HG02588 (cell line): ENCODE results near the gene CD200R1L.

ENCODE experiments used
- ATAC-seq: cut with Tn5 transposase; IDR thresholded peaks from one replicate; pipeline ENCODE4 v1.9.1; 2021; ENCODE audit warnings: mild to moderate bottlenecking, moderate library complexity; ENCODE audit not compliant: unreplicated experiment

Gene CD200R1L

DNA sequence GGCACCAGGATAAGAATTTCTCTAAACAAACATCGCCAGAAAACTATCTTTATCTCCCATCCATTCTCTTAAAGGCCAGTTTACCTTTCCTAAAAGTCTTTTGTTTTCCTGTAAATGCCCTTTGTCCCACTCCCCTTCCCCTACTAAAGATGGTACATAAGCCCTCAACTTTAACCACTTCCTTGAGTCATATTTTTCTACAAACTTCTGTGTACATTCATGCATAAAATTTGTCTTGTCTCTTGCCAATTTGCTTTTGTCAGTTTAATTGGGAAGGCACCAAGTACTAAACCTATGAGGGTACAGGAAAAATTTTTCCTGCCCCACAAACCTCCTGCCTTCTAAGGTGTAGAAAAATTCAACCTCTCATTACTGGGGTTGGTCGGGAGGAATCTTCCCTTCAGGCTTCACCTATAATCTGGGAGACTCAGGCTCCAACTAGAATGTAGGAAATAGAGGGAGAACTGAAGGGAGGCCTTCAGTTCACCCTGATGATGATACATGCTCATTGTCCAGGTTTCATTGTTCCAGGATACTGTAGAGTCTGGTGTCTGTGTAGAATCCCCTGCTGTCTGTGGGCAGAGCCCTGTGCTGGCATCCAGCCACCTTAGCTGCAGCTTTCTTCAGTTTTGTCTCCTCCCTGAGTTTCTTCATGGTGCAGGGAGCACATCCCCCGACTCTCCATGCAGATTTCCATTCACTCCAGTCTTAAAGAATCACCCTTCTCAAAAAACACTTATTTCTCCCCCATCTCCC lies 53.2 kb downstream of the CD200R1L start:
- ATAC-seq, result no peak

DNA sequence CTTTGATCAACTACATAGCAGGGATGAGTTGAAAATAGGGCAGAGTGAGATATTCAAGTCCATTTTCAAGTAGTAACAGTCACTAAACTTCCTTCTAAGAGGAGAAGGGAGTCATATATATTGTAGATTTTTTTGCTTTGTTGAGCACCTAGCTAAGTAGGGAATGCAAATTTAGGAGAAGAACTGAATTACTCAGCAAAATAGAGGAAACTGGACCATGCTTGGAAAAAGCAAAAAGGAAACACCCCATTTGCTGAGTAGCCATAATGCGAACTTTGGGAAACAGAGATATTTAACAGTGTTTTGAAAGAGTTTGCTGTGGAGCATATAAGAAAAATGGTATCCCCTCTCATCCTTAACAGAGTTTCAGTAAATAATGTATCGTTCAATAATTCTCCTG lies 54.9 kb downstream of the CD200R1L start:
- ATAC-seq, result no peak

DNA sequence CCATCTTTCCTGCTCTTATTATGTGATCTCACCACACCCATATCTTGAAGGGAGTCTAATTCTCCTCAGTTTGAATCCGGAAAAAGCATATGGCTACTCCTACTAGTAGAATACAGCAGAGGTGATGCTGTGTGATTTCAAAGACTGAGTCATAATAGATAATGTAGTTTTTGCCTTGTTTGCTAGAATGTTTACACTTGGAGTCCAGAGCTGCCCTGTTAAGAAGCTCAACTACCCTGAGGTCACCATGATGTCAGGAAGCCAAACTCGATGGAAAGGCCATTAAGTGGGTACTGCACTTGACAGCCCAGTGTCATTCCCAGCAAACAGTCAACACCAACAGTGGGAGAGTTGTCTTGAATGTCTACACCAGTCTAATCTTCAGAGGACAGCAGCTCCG lies 56.9 kb downstream of the CD200R1L start:
- no peak for ATAC-seq

DNA sequence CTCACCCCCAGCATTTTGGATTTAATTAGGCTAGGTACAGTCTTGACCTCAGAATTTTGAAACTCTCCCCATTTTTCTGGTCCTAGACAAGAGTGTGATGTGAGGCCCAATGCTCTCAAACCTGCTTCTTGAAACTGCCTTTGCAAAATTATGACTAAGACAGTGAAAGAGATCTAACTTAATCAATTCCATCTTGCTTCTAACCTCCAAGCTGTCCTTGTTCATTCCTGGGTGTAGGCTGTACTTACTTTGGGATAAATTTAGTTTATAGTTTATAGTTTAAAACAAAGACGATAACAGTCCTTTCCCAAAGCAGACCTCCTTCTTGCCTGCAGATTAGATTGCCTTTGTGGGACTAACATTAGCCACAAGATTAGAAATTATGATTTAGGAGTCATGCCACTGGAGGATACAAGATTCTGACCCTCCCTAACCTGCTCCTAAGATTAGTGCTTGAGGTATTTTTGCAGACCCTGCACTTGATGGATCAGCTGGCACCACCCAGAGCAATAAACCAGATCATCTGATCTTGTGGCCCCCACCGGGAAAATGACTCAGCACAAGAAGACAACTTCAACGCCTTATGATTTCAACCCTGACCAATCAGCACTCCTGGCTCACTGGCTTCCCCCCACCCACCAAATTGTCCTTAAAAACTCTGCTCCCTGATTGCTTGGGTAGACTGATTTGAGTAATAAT lies 59.6 kb downstream of the CD200R1L start:
- no peak for ATAC-seq

DNA sequence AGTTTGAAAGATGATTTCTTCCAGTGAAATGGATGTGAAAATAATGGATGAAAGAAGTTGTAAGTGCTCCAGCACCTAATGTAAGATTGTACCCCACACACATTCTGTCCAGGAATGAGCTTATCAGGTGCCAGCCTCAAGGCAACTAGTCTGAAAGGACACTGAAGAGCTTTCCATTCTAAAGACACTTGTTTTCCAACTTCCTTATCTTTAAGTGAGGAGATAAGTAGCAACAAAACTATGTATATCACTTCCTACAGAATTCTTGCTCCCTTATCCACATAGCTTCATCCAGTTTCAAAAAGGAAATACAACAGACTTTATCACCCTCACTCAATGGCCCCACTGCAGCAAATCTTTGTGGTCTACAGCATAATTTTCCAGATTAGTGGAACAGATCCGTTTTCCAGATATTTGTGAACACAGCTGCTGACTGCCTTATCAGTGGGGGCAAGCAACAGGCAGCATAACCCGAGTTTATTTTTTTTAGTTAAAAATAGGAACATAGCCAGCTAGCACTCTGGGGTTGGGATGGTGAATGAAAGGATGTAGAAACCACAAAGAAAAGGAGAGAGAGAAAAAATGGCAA lies 60.6 kb downstream of the CD200R1L start:
- no peak for ATAC-seq

DNA sequence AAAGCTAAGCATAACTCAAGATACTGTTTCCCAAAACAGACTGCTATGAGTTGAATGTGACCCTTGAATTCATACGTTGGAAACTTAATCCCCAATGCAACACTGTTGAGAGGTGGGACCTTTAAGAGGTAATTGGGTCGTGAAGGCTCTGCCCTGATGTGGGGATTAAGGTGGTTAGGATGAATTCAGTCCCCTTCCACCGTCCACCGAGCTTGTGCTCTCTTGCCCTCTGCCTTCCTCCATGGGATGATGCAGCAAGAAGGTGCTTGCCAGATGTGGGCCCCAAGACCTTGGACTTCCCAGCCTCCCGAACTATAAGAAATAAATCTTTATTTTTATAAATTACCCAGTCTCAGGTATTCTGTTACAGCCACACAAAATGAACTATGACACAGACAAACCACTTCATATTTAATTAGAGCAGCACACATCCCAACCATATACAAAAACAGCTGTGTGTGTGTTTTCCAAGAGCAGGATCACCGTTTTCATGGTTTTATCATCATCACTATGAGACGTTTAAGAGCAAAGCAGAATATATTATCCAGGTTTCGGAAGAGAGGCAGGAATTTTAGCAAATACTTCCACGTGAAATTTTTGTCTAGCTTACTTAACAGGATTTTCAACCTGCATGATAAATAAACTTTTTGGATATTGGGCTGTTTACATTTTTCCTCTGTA lies 61.2 kb downstream of the CD200R1L start:
- ATAC-seq, result no peak

DNA sequence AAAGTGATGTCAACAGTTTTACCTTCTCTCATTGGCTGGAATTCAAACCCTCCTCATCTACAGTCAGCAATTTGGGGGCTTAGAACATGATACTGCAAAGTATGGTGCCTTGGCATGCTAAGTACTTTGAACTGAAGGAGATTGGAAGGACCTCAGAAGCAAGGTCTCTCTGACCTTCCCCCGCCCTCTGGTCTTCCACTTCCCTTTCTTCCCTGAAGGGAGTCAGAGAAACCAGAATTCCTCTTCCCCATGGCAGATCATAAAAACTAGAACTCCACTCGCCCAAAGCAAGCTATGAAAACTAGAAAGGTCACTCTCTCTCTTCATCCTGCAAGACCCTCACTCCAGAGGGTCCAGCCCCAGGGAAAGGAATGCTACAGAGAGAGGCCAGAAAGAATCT lies 64.2 kb downstream of the CD200R1L start:
- no peak for ATAC-seq

DNA sequence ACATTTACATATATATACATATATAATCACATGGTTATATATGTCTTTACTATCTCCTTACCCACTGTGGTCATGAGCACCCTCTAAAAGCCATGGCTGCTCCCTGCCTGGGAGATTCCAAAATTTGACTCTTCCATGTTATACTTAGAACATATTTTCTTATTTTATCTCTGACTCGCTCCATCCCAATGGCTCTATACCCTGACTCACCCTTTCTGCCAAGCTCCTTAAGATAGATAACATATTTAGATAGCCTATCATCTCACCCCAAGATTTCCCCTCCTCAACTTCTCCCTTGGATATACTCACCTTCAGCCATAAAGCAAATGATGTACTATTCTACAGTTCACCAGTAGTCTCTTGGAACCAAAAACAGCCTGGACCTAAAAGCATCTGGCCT lies 65.1 kb downstream of the CD200R1L start:
- no peak for ATAC-seq

DNA sequence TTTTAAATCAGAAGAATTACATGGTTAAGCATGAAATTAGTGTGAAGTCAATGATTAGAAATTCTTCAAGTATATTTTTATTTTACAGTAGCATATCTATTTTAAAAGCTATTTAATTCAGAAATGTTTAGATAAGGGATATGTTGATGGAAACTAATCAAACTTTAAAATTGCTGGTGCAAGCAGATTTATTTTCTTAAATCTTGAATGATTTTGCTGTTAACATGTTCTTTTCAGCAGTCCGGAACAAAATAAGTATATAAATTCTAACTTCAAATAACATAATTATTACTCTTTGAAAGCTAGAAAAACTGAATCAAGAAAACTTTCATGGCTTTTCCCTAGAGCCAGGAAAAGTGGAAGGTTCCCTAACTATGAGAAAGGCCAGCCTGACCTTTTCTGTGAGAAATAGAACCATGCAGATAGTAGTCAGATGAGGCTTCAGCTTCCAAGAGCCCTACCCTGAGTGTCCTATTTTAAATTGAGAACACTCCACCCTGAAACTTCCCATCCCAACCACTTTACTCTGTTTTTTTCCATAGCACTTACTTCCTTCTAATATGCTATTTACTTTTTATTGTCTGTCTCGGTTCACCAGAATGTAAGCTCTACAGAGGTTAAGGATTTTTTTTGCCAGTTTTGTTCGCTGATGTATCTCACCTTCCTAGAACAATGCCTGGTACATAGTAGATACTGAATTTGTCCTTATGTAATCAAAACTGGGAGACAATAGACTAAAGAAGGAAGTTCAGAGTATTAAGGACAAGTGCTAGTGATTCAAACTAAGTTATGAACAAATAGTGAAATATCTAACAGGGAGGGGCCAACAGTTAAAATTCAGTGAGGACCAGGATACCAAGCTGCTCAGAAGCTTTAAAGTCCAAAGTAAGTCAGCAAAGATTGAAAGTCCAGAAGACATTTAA lies 66.8 kb downstream of the CD200R1L start:
- no peak for ATAC-seq

DNA sequence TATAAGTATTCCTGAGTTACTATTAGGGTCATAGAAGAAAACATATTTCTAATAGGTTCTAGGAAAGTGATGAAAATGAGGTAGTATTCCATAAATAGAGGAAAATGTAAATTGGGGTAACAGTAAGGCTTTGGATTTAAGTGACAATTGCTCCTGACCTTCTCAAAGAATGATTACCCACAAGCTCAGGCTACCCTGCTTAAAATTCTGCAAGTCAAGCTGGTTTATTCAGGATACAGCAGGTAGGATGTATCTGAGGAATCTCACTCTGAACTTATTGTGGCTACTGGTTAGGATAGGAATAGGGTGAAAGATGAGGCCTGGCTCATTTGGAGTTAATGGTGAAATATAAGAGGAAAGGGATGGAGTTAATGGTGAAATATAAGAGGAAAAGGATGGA lies 67.7 kb downstream of the CD200R1L start:
- ATAC-seq, result no peak

DNA sequence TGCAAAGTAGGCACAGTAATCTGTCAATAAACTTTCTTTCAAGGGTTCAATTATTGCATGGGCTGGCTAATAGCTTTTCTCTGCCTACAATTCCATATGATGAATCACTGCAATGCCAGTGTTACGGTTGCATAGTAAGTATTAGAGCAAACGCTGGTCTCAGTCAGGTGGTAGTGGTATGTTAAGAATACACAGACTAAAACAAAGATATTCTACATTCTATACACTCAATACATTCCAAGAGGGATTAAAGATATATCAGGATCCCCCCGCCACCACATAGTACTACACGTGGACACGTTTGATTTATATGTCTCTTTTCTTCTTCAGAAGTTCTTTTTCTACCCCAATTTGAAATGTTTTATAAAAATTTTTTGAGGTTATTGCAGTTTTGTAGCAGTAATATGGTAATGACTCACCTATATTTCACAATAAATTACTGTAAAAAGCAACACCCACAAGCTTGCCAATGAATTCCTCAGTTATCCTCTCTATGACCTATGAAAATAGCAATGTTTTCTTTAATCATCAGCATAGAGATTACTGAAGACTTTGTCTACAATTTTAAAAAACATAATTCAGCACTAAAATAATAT lies 68.2 kb downstream of the CD200R1L start:
- no peak for ATAC-seq

DNA sequence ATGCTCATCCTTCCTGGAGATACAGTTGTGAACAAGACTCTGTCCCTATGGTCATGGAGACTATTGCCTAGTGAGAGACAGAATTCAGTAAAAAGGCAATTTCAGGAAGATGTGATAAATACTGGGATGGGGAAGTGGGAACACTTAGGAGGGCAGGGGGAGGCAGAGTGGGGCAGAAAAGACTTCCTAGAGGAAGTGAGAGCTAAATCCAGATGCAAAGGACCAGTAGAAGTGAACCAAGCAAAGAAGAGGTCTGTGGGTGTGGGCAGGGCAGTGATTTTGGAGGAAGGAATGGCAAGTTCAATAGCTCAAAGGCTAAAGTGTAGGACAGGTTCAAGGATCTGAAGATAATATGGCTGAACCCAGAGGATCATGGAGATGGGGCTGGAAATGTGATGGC lies 68.9 kb downstream of the CD200R1L start:
- ATAC-seq, result no peak

DNA sequence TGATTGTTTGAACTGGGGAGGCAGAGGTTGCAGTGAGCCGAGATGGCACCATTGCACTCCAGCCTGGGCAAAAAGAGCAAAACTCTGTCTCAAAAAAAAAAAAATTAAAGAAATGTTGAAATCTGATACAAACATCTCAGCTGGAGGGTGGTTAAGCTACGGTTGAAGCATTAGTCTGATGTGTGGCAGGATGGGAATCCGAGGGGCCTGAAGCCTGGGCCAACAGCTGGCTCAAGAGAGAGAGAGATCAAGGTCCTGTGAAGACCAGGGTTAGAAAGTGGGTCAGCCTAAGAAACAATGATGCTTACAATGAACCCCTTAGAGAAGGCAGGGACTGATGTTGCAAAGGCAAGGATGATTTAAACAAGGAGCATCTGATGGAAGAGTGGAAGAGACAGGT lies 69.8 kb downstream of the CD200R1L start:
- no peak for ATAC-seq

DNA sequence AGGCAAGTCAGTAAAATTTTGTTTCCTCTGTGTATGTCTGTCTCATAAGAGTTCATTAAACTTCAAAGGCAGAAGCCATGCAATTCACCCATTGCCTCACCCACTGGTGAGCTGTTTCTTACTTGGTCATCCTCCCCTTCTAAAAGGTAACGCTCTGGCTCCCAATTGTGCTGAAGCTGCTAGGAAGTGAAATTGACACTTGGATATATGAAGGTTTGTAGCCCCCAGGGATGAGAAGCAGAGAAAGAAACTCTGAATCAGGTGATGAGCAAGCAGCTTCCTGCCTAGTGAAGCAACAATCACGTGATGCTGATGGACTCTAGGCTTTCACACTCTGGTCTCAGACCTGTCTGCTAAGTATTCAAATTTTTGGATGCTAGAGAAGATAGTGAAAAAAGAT lies 70.7 kb downstream of the CD200R1L start:
- no peak for ATAC-seq

DNA sequence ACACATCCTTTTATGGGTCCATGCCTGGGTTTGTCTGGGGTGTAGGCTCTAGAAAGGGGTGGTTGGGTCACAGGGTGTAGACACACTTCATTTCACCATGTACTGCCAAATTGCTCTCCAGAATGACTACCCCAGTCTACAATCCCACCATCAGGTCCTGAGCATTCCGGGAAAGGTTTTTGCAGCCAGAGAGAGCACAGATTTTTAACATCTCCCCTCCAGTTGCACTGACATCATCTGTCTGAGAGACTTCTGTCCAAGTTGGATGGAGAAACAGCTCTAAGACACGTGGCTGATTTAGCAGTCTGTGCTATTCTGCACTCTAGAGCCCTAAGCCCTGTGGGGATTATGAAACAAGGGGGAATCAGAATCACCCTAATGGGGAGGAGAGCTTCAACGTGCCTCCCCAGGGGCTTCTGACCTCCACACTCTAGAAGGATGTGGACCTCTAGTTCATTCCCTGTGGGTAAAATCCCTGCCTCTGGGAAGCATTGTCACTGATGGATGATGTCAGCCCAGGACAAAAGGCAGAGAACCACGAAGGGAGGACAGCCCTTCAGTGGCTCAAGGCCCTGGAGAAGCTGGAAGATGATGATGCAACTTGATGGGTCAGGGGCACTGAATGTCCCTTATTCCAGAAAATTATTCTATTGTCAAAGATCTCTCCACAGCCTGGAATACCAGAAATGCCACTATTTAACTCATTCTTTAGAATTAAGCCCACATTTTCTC lies 71.5 kb downstream of the CD200R1L start:
- no peak for ATAC-seq

DNA sequence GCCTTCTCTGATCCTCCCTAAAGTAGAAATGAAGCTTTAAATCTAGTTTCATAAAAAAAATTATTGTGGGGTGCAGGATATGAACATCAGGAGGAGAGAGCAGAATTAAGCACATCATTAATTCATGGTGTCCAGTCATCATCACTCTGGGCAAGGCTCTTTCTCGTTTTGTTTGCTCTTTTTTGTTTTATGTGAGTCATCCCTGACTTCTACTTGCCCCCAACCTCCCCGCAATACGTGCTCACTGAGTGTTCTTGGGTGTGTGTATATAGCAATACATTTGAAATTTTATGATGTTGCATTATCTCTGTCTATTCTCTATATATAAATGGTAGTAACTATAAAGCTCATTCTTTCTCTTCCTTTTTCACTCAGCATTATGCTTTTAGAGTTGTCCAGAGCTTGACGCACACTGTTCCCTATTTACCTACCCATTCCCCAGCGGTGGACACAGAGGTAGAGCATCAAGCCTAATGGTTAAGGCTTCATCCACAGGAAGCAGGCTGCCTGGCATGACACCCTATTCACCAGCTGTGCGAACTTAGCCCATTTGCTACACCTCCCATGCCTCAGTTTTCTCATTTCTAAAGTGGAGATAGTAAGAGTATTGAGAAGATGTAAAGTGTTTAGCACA lies 72.3 kb downstream of the CD200R1L start:
- no peak for ATAC-seq

DNA sequence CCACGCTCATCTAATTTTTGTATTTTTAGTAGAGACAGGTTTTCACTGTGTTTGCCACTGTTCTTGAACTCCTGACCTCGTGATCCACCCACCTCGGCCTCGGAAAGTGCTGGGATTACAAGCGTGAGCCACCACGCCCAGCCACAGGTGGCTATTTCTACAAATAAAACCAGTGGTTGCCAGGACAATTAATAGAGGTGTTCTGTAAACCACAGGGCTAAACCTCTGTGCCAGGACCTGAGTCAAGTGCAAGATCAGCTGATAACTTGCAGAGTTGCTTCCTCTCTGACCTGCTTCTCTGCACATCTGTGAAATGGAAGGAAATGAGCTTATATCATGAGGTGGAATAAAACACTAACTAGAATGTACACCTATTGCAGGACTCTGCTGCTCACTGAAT lies 72.8 kb downstream of the CD200R1L start:
- ATAC-seq, result no peak

DNA sequence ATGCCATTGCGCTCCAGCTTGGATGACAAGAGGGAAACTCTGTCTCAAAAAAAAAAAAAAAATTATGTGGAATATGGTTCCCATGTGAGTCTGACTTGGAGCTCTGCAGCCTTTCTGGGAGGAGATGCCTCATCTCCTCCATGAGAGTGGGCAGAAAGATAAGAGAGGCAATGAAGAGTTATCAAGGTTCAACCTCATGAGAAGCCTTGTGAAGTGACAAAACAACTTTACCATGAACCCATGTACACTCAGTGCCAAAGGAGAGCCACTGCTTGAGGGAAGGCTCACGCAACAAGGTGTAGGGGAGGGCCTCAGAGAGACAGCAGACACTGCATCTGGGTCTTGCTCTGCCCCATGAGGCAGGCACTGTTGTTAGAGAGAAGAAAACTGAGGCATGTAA lies 75.7 kb downstream of the CD200R1L start:
- ATAC-seq, result no peak

DNA sequence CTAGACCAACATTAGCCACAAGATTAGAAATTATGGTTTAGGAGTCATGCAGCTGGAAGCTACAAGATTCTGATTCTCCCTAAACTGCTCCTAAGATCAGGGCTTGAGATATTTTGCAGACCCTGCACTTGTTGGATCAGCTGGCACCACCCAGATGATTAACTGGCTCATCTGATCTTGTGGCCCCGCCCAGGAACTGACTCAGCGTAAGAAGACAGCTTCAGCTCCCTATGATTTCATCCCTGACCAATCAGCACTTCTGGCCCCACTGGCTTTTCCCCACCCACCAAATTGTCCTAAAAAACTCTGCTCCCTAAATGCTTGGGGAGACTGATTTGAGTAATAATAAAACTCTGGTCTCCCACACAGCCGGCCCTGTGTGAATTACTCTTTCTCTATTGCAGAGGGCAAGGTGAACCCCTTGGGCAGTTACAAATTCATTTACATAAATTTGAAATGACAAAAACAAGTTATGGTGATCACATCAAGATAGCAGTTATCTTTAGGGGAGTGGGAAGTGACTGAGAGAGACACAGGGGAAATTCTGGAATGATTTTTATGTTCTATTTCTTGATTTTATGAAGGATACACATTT lies 76.5 kb downstream of the CD200R1L start:
- ATAC-seq, result no peak
